Ovary (tissue), 9 donors: ENCODE data around the gene TMEM106A. TPM values are rescaled to one million over a fixed set of nuclear protein-coding genes. Genes with fewer than 3 reads are reported as not detected.

ENCODE experiments used
- DNase-seq, 5 donors: peaks; one replicate each; pipeline ENCODE4 v3.0.0-alpha.2; 2019 to 2020
- H3K27ac ChIP-seq, 2 donors: fragments of 200-600 bp; one replicate each; pipeline versions ENCODE4 v1.5.1 to v1.8.0; 2019 to 2022
- H3K27me3 ChIP-seq: fragments of 200-600 bp; one replicate; pipeline ENCODE4 v1.8.0; 2022
- H3K36me3 ChIP-seq: fragments of 200-600 bp; sonication (generic); one replicate; pipeline ENCODE4 v1.5.1; 2019
- H3K4me1 ChIP-seq: one replicate; pipeline ENCODE4 v1.8.1; 2013; ENCODE audit warnings: mild to moderate bottlenecking, moderate library complexity; ENCODE audit not compliant: insufficient read depth
- H3K4me3 ChIP-seq: fragments of 200-600 bp; sonication (generic); one replicate; pipeline ENCODE4 v1.5.1; 2017
- H3K9me3 ChIP-seq, 2 donors: fragments of 200-600 bp in 1 of 2; sonication (generic) in 1 of 2; one replicate each; pipeline versions ENCODE4 v1.5.1 to v1.8.1; 2013 to 2019; ENCODE audit warnings: mild to moderate bottlenecking in 1 of 2, moderate library complexity in 1 of 2
- EP300 ChIP-seq: sonication (generic); formaldehyde crosslinking; IDR thresholded peaks from one replicate; pipeline ENCODE4 v1.6.1; 2017; ENCODE audit warnings: antibody characterized with exemption
- POLR2A ChIP-seq: fragments of 450-650 bp; IDR thresholded peaks from one replicate; pipeline ENCODE4 v1.6.1; 2017; ENCODE audit warnings: antibody characterized with exemption, mild to moderate bottlenecking, moderate library complexity
- WGBS, 3 donors: extraction: QIAGEN DNeasy Blood & Tissue Kit in 1 of 3; methylation state at CpG; one replicate each; pipeline versions ENCODE4 v1.1.5 to v1.1.7; 2013 to 2017; 5-methylcytosine and 5-hydroxymethylcytosine counted together
- intact Hi-C, 4 donors: fragments of 100-400 bp; cut with DNase I; formaldehyde crosslinking; loops; one replicate each; pipeline versions ENCODE4 v1.11.0 to v1.15.1; 2022 to 2023
- polyA plus RNA-seq, 2 donors: library from polyadenylated mRNA; stranded (reverse); fragments of 200-250 nt in 1 of 2; fragments of 350-450 nt in 1 of 2; fragmentation: Illumina TruSeq in 1 of 2; extraction: RNeasy Lipid Tissue Mini Kit (QIAGEN cat#74804) in 1 of 2; gene quantifications; one replicate each; pipeline ENCODE4 v1.2.3, GENCODE V29; 2013 to 2014
- total RNA-seq, 7 donors: library from RNA; depleted of rRNA in 2 of 7; stranded (reverse); fragments of >200 nt in 2 of 7; fragmentation: NEBNext Ultra II Directional in 3 of 7; extraction: Animal tissue kit (Norgen Biotek cat#: 25700) in 3 of 7; gene quantifications; one replicate each; pipeline versions ENCODE4 v1.1.0 to v1.2.4, GENCODE V29; 2016 to 2023
- TF ChIP-seq, protein P1 (sequence below), 3 donors: fragments of 450-650 bp in 2 of 3; fragments of 200-600 bp in 1 of 3; IDR thresholded peaks; one replicate each; pipeline versions ENCODE4 v1.5.1 to v1.8.0; 2016 to 2022; ENCODE audit warnings: antibody characterized with exemption in 3 of 3, mild to moderate bottlenecking in 1 of 3
- donor health status: DM: no; HTN: no; CAD: no; lungs with moderate emphysema.
- donor health status: DM: no; HTN: no; CAD: no.
- donor health status: Bipolar disorder and iron deficiency.
- donor health status: DM: yes; HTN: yes; CAD: no.
- donor health status: DM: no; HTN: no; CAD: no.
- donor health status: DM: yes; HTN: yes; CAD: no.

Gene TMEM106A
- total and polyA plus RNA-seq, 9 donors: 1.5 to 23.4 (median 13.4) TPM

DNA sequence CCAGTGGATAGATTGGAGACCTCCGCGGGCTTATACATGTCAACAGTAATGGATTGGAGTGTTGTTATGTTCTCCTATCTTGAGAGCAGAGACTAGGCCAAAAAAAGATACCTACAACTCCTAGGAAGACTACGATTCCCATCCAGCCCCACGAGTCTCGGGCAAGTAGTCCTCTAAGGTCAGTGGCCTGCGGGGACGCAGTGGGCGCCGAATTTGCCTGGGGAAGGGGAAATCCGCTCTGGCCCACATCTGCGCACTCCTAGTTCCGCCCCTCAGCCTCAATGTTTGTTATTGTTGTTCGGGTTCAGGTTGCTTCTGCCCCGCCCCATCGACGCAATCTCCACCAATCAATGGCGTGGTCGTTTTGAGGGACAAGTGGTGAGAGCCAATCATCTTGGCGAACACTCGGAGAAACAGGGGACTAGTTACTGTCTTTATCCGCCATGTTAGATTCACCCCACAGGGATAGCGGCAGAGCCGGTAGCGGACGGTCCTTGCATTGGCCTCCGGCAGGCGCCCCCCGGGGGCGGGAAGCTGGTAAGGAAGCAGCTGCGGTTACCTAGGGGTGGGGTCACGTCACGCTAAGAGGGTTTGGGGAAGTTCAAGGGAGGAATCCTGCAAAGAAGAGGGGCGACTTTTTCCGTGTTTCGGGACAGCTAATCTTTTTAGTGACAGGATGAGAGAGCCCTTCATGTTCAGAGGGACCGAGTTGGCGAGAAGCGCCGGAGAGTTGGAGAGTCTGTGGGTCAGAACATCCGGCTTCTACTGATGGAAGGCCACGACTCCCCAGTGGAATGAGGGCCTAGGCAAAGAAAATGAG is 40.7 kb upstream of the TMEM106A start, which contains the start of gene NBR1:
TSS of gene NBR1 (plus strand) at position 449 of the 820 bp plus-strand sequence. CDS start 4,586 bp downstream, outside the sequence.
- H3K27me3 ChIP-seq: no peaks in the 10 kb centered on the region
- intact Hi-C loops: loop anchor here in 2 of 4 donors (1.0 to 5.0 kb wide), 2 partner anchors 144 to 149 kb away; partner anchors contain the start of gene VAT1 (in 2 of the 2)
- WGBS, 3 donors: 0 to 1% (median 0%) methylated on average over 41 of the region's 41 CpGs
- peaks cover 8% of the 10 kb centered on the region for H3K4me1 ChIP-seq
- peak; percentile 94 to 98 (median 97) for DNase-seq
- TF ChIP-seq EP300: no peak
- TF ChIP-seq, protein P1, sequence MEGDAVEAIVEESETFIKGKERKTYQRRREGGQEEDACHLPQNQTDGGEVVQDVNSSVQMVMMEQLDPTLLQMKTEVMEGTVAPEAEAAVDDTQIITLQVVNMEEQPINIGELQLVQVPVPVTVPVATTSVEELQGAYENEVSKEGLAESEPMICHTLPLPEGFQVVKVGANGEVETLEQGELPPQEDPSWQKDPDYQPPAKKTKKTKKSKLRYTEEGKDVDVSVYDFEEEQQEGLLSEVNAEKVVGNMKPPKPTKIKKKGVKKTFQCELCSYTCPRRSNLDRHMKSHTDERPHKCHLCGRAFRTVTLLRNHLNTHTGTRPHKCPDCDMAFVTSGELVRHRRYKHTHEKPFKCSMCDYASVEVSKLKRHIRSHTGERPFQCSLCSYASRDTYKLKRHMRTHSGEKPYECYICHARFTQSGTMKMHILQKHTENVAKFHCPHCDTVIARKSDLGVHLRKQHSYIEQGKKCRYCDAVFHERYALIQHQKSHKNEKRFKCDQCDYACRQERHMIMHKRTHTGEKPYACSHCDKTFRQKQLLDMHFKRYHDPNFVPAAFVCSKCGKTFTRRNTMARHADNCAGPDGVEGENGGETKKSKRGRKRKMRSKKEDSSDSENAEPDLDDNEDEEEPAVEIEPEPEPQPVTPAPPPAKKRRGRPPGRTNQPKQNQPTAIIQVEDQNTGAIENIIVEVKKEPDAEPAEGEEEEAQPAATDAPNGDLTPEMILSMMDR (IDR thresholded peaks at IDR 0.05): peak in 2 of 3 donors; percentile 45 to 54
- TF ChIP-seq POLR2A: peak; percentile 78
- H3K36me3 ChIP-seq: no peaks in the 10 kb centered on the region
- no peaks in the 10 kb centered on the region for H3K9me3 ChIP-seq
- H3K27ac ChIP-seq: peak within 1 kb of the TSS; percentile 88 to 99
- peak within 1 kb of the TSS; percentile 85 for H3K4me3 ChIP-seq

DNA sequence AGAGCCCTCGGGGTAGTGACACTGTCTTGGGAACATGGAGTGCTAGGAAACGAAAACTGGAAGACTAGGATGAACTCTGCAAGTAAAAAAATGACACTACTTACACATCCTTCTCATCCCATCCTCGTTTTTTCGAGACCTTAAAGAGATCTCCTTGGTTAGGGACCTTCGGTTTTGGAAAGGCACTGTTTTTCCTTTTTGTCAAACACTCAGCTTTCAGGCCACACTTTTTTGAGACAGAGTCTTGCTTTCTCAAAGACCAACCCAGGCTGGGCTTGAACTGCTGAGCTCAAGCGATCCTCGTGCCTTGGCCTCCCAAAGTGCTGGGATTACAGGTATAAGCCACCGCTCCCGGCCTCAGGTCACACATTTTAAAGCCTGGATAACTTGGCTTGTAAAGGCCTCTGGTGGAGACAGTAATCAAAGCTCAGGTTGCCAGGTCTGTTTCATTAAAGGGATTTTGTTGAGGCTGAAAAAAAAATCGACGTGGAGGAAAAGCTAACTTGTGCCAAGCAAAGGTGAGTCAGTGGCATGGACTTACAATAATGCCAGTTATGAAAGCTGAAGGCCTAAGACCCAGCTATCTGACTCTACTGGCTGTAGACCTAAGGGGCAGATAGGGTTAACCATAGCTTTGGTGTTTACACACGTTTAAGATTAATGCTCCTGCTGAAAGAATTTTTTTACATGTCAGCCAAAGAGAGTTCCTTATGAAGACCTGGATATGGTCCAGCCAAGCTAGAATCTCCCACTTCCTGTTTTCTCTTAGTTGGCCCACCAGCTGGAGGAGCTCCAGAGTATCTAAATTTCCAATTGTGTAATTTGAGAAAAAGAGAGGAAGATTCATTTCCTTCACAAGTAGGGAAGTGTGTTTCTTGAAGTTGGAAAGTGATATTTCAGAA is 39.8 kb upstream of the TMEM106A start:
- Histone ChIP-seq H3K4me3 (peak overlapping the region; percentile 85), H3K27me3 (no peaks in the 10 kb centered on the region), H3K27ac (peak overlapping the region; percentile 88 to 99), H3K4me1 (peaks cover 9% of the 10 kb centered on the region), H3K36me3 (no peaks in the 10 kb centered on the region), H3K9me3 (no peaks in the 10 kb centered on the region)
- TF ChIP-seq EP300 (no peak), POLR2A (no peak)
- TF ChIP-seq, protein P1 (IDR thresholded peaks at IDR 0.05): no peak
- peak; percentile 38 to 68 (median 56) for DNase-seq
- intact Hi-C loops: loop anchor here in 2 of 4 donors (1.0 to 5.0 kb wide), 2 partner anchors 143 to 150 kb away; partner anchors contain the start of gene VAT1 (in 2 of the 2)
- WGBS, 3 donors: 0 to 3% (median 2%) methylated on average over 12 of the region's 12 CpGs

DNA sequence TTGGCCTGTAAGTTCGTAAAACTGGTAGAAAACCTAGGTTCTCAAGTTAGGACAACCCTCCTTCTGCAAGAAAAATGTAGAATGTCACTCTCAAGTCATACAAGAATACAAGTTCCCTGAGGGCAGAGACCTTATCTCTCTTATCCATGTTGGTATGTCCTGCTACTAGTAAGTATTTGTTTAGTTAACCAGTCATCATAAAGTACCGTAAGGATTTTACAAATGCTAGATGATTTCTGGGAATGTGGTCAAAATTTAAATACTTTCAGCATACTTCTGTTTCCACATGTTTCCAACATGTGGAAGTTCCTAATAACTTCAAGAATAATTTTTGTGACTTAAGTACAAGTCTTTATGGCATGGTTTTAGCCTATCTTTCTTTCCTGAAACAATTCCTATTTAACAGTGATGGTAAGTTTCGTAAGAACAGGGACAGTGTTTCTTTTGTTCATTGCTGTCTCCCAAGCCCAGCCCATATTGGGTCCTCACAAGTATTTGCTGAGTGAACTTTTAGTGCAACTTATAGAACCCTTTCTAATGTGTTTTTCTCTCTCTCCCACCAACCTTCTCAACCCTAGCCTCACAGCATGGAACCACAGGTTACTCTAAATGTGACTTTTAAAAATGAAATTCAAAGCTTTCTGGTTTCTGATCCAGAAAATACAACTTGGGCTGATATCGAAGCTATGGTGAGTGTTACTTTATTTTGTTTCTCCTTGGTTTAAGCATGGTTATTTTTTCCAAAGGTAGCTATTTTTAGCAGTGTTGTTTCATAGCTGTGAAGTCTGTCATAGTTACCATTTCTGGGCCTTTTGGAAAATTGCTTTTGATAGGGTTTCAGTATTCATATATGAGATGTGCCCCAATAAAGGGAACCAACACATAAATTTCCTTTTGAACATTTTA is 36.2 kb upstream of the TMEM106A start:
- Histone ChIP-seq H3K27ac (no peak overlapping the region), H3K4me3 (no peak overlapping the region), H3K27me3 (no peaks in the 10 kb centered on the region), H3K9me3 (no peaks in the 10 kb centered on the region), H3K36me3 (no peaks in the 10 kb centered on the region), H3K4me1 (peaks cover 4% of the 10 kb centered on the region)
- no peak for DNase-seq
- WGBS, 3 donors: 29 to 45% (median 38%) methylated on average over 4 of the region's 4 CpGs
- intact Hi-C loops: no loop called here
- TF ChIP-seq, protein P1 (IDR thresholded peaks at IDR 0.05): no peak
- TF ChIP-seq EP300 (no peak), POLR2A (no peak)
